ENCODE data around the gene SLC23A3.

- TF ChIP-seq CTCF (IDR thresholded peaks at IDR 0.05) (no peak), POLR2A (IDR thresholded peaks at IDR 0.05) (no peak)
Observed at GRCh38 chr2:219133976-219134375, 35.9 kb downstream of the SLC23A3 start.
